Neural progenitor cell (in vitro differentiated cells): Measurements from ENCODE around the gene RASAL3. TPM values are rescaled to one million over a fixed set of nuclear protein-coding genes. Genes with fewer than 3 reads are reported as not detected.
"Not testable (repeated sequence)": the region's sequence is repeated elsewhere in the genome, so short reads cannot be mapped to it uniquely, and the experiment has no call there.

Experiments
- DNase-seq: peaks from one replicate; pipeline ENCODE4 v3.0.0-alpha.2; 2016; ENCODE audit warnings: low spot score
- H2AFZ ChIP-seq: fragments of 200-600 bp; sonication (generic); replicated peaks from 2 replicates; pipeline ENCODE4 v1.6.1; 2016; ENCODE audit warnings: antibody characterized with exemption
- H3F3A ChIP-seq: fragments of 200-600 bp; sonication (generic); 2 replicates; pipeline ENCODE4 v1.6.1; 2016; ENCODE audit warnings: antibody characterized with exemption, low read depth
- H3K27ac ChIP-seq: fragments of 200-600 bp; sonication (generic); 2 replicates; pipeline ENCODE4 v1.5.1; 2016; ENCODE audit warnings: mild to moderate bottlenecking
- H3K27me3 ChIP-seq: fragments of 200-600 bp; sonication (generic); 2 replicates; pipeline ENCODE4 v1.6.1; 2016; ENCODE audit warnings: mild to moderate bottlenecking, moderate library complexity
- H3K36me3 ChIP-seq: fragments of 200-600 bp; sonication (generic); 2 replicates; pipeline ENCODE4 v1.5.1; 2016
- H3K4me1 ChIP-seq: fragments of 200-600 bp; sonication (generic); 2 replicates; pipeline ENCODE4 v1.6.1; 2016; ENCODE audit warnings: mixed run types
- H3K4me2 ChIP-seq: fragments of 200-600 bp; sonication (generic); 2 replicates; pipeline ENCODE4 v1.6.1; 2016
- H3K4me3 ChIP-seq: fragments of 200-600 bp; sonication (generic); 2 replicates; pipeline ENCODE4 v1.5.1; 2016
- H3K79me2 ChIP-seq: fragments of 200-600 bp; sonication (generic); 2 replicates; pipeline ENCODE4 v1.6.1; 2016; ENCODE audit warnings: low read depth
- H3K9ac ChIP-seq: fragments of 200-600 bp; sonication (generic); 2 replicates; pipeline ENCODE4 v1.6.1; 2016
- H3K9me3 ChIP-seq: fragments of 200-600 bp; sonication (generic); 2 replicates; pipeline ENCODE4 v1.5.1; 2016; ENCODE audit warnings: low read depth
- H4K20me1 ChIP-seq: fragments of 200-600 bp; sonication (generic); 2 replicates; pipeline ENCODE4 v1.6.1; 2016; ENCODE audit warnings: low read depth
- H3K27ac Mint-ChIP-seq: 3 replicates; pipeline ENCODE4 v1.8.0; 2021; ENCODE audit warnings: mixed read lengths
- H3K27me3 Mint-ChIP-seq: 2 replicates; pipeline ENCODE4 v1.8.0; 2022; ENCODE audit warnings: low read depth, mild to moderate bottlenecking, inconsistent platforms, moderate library complexity, mixed read lengths; ENCODE audit not compliant: insufficient read depth
- H3K36me3 Mint-ChIP-seq: 3 replicates; pipeline ENCODE4 v1.8.0; 2021; ENCODE audit warnings: mixed read lengths
- H3K4me1 Mint-ChIP-seq: 3 replicates; pipeline ENCODE4 v1.8.0; 2021; ENCODE audit warnings: mixed read lengths
- H3K4me3 Mint-ChIP-seq: 3 replicates; pipeline ENCODE4 v1.8.0; 2021; ENCODE audit warnings: mild to moderate bottlenecking, moderate library complexity, mixed read lengths
- H3K9me3 Mint-ChIP-seq: 3 replicates; pipeline ENCODE4 v1.8.0; 2020; ENCODE audit warnings: mixed read lengths
- EZH2 ChIP-seq: fragments of 200-600 bp; sonication (generic); IDR thresholded peaks from 2 replicates; pipeline ENCODE4 v1.6.1; 2017; ENCODE audit warnings: antibody characterized with exemption, mild to moderate bottlenecking, moderate library complexity
- EZH2phosphoT487 ChIP-seq: fragments of 200-600 bp; sonication (generic); IDR thresholded peaks from 2 replicates; pipeline ENCODE4 v1.6.1; 2017; ENCODE audit warnings: antibody characterized with exemption
- total RNA-seq: library from RNA; depleted of rRNA; stranded (reverse); fragments of >200 nt; gene quantifications from 2 replicates; pipeline ENCODE4 v1.2.3, GENCODE V29; 2015; ENCODE audit warnings: low replicate concordance
- TF ChIP-seq, protein P1 (sequence below): fragments of 200-600 bp; sonication (generic); IDR thresholded peaks from 2 replicates; pipeline ENCODE4 v1.5.1; 2017; ENCODE audit warnings: antibody characterized with exemption, mild to moderate bottlenecking

The RASAL3 gene
- total RNA-seq, 1 donor from 2014 or later: not detected

DNA sequence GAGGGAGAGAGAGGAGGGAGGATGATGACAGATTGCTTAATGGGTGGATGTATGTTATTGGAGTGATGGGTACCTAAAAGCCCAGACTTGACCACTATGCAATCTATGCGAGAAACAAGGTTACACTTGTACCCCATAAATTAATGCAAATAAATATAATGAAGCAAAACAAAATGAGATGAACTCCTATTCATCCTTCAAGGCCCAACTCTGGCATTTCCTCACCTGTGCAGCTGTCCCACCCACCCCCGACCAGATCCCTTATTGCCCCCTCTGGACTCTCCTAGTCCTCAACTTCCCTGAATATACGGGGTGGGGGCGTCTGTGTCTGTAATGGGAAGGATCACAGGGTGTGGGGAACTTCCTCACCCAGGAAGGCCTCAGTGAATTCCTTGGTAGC, 10.8 kb upstream of the RASAL3 start:
- H3K36me3 ChIP-seq: no peaks in the 10 kb centered on the region
- no peak for DNase-seq
- Mint-ChIP-seq H3K4me3 (no peak overlapping the region), H3K9me3 (peaks cover 5% of the 10 kb centered on the region), H3K36me3 (no peaks in the 10 kb centered on the region), H3K4me1 (no peaks in the 10 kb centered on the region), H3K27me3 (peaks cover 23% of the 10 kb centered on the region), H3K27ac (no peak overlapping the region)
- no peaks in the 10 kb centered on the region for H3K4me1 ChIP-seq
- TF ChIP-seq EZH2 (no peak), EZH2phosphoT487 (no peak)
- TF ChIP-seq, protein P1, sequence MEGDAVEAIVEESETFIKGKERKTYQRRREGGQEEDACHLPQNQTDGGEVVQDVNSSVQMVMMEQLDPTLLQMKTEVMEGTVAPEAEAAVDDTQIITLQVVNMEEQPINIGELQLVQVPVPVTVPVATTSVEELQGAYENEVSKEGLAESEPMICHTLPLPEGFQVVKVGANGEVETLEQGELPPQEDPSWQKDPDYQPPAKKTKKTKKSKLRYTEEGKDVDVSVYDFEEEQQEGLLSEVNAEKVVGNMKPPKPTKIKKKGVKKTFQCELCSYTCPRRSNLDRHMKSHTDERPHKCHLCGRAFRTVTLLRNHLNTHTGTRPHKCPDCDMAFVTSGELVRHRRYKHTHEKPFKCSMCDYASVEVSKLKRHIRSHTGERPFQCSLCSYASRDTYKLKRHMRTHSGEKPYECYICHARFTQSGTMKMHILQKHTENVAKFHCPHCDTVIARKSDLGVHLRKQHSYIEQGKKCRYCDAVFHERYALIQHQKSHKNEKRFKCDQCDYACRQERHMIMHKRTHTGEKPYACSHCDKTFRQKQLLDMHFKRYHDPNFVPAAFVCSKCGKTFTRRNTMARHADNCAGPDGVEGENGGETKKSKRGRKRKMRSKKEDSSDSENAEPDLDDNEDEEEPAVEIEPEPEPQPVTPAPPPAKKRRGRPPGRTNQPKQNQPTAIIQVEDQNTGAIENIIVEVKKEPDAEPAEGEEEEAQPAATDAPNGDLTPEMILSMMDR: no peak
- no peak overlapping the region for H2AFZ ChIP-seq
- no peaks in the 10 kb centered on the region for H3K9me3 ChIP-seq
- H3K4me3 ChIP-seq: no peak overlapping the region
- no peaks in the 10 kb centered on the region for H4K20me1 ChIP-seq
- H3K27me3 ChIP-seq: peaks cover 14% of the 10 kb centered on the region
- no peak overlapping the region for H3K27ac ChIP-seq
- no peaks in the 10 kb centered on the region for H3K79me2 ChIP-seq
- no peaks in the 10 kb centered on the region for H3F3A ChIP-seq
- no peak overlapping the region for H3K4me2 ChIP-seq
- H3K9ac ChIP-seq: no peak overlapping the region

DNA sequence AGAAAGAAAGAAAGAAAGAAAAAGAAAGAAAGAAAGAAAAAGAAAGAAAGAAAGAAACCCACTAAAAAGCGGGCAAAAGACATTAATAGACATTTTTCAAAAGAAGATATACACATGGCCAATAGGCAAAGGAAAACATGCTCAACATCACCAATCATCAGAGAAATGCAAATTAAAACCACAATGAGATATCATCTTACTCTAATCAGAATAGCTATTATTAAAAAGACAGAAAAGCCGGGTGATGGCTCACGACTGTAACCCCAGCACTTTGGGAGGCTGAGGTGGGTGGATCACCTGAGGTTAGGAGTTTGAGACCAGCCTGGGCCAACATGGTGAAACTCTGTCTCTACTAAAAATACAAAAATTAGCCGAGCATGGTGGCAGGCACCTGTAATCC, 9.5 kb upstream of the RASAL3 start:
- H3K36me3 Mint-ChIP-seq, DNase-seq, H3K79me2 ChIP-seq, H3K4me1 Mint-ChIP-seq, H3K9ac ChIP-seq, H3K4me1 ChIP-seq, H3K27ac ChIP-seq, H3K4me3 ChIP-seq, H3K4me2 ChIP-seq, H3K4me3 Mint-ChIP-seq, H3K36me3 ChIP-seq, H4K20me1 ChIP-seq, H3K9me3 ChIP-seq, H3K27ac Mint-ChIP-seq, H2AFZ ChIP-seq, H3F3A ChIP-seq: not testable (repeated sequence)
- Mint-ChIP-seq H3K27me3 (peaks cover 32% of the 10 kb centered on the region), H3K9me3 (peaks cover 11% of the 10 kb centered on the region)
- H3K27me3 ChIP-seq: peaks cover 28% of the 10 kb centered on the region

DNA sequence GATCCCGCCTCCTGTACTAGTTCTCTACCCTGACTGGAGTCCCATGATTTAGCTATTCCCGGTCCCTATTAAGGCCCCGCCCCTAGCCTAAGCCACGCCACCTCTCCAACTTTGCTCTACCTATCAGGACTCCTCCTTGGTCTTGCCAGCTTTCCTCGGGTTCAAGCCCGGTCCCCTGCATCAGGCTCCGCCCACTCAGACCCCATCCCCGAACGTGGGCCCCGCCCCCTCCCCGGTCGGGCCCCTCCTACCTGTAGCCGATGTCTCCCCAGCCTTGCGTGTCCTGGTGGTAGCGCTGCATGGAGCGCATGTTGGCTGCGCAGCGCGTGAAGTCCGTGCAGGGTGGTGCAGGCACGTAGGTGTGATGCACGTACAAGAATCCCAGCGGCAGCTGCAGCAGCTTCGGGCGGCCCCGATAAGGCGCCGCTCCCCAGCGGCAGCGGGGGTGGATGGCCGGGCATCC, 7.3 kb upstream of the RASAL3 start:
- Histone ChIP-seq H3K27ac (no peak overlapping the region), H4K20me1 (no peaks in the 10 kb centered on the region), H3K9me3 (no peaks in the 10 kb centered on the region), H3K9ac (no peak overlapping the region), H3K79me2 (no peaks in the 10 kb centered on the region), H3K4me3 (no peak overlapping the region), H3K4me2 (no peak overlapping the region), H3K27me3 (peaks cover 49% of the 10 kb centered on the region), H2AFZ (no peak overlapping the region), H3F3A (no peaks in the 10 kb centered on the region), H3K4me1 (no peaks in the 10 kb centered on the region), H3K36me3 (no peaks in the 10 kb centered on the region)
- Mint-ChIP-seq H3K27me3 (peaks cover 43% of the 10 kb centered on the region), H3K27ac (no peak overlapping the region), H3K4me1 (peaks cover 2% of the 10 kb centered on the region), H3K9me3 (peaks cover 12% of the 10 kb centered on the region), H3K36me3 (no peaks in the 10 kb centered on the region), H3K4me3 (no peak overlapping the region)
- TF ChIP-seq, protein P1: no peak
- TF ChIP-seq EZH2 (no peak), EZH2phosphoT487 (no peak)
- DNase-seq: no peak

DNA sequence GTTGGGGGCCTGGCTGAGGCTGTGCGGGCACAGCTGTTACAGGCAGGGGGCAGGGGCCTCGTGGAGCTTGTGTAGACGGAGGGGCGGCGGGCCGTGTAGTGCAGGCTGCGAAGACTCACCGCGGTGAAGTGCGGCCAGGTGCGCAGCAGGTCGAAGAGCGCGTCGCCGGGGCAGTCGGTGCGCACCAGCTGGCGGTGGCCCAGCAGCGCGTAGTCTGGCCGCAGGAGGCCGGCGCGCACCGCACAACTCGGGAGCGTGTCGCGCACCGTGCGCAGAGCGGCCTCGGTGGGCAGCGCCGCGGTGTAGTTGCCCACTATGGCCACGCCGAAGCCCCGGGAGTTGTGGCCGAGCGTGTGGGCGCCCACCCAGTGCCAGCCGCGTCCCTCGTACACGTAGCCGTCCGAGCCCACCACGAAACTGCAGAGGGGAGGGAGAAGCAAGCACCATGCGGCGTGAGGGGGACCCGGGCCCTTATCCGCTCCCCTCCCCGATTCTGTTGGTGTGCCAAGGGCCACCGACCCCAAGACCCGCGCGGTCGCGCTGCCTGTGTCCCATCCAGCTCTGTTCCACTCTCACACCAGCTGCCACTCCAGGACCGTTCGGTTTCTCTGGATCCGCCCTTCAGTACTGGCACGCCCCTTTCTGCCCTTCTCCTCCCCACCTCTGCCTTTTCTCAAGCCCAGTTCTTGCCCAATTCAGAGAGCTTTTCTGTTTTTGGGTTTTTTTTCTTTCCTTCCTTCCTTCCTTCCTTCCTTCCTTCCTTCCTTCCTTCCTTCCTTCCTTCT, 5.4 kb upstream of the RASAL3 start:
- Histone ChIP-seq H3K79me2 (no peaks in the 10 kb centered on the region), H2AFZ (peak overlapping the region; percentile 50), H3K36me3 (no peaks in the 10 kb centered on the region), H3K4me3 (peak overlapping the region; percentile 21), H3K9ac (no peak overlapping the region), H3K27ac (no peak overlapping the region), H4K20me1 (no peaks in the 10 kb centered on the region), H3F3A (no peaks in the 10 kb centered on the region), H3K9me3 (no peaks in the 10 kb centered on the region), H3K27me3 (peaks cover 69% of the 10 kb centered on the region), H3K4me1 (no peaks in the 10 kb centered on the region), H3K4me2 (peak overlapping the region; percentile 61)
- Mint-ChIP-seq H3K9me3 (peaks cover 12% of the 10 kb centered on the region), H3K27ac (no peak overlapping the region), H3K36me3 (no peaks in the 10 kb centered on the region), H3K27me3 (peaks cover 48% of the 10 kb centered on the region), H3K4me1 (peaks cover 2% of the 10 kb centered on the region), H3K4me3 (no peak overlapping the region)
- DNase-seq: peak; percentile 32
- TF ChIP-seq EZH2 (peak; percentile 76), EZH2phosphoT487 (peak; percentile 76)
- TF ChIP-seq, protein P1: no peak
